Measurements from ENCODE around the gene HIF3A. TPM values are rescaled to one million over a fixed set of nuclear protein-coding genes. Genes with fewer than 3 reads are reported as not detected.

HIF3A gene
- total RNA-seq, 1 experiment from 2014 or later = 3.0 TPM

- DNase-seq (ENCODE audit: low spot score) = no peak
- TF ChIP-seq EZH2 (IDR thresholded peaks at IDR 0.05; ENCODE audit: borderline replicate concordance, low read depth, low read length, poor library complexity, severe bottlenecking) (no peak), CTCF (conservative IDR thresholded peaks at IDR 0.05; ENCODE audit: low read depth, low read length) (no peak)
- Histone ChIP-seq H3K27me3 (replicated peaks; ENCODE audit: insufficient read depth, low read depth, low read length, poor library complexity) (no peaks in the 10 kb centered on the region), H3K4me3 (ENCODE audit: low read depth, low read length, poor library complexity, severe bottlenecking) (no peak overlapping the region), H3K4me1 (ENCODE audit: insufficient read depth, low read length, poor library complexity, severe bottlenecking) (peaks cover 7% of the 10 kb centered on the region), H3K9me3 (ENCODE audit: low read depth, low read length, poor library complexity, severe bottlenecking) (peaks cover 5% of the 10 kb centered on the region), H3K27ac (ENCODE audit: low read depth, low read length, poor library complexity, severe bottlenecking) (no peak overlapping the region), H3K36me3 (ENCODE audit: insufficient read depth, low read length, poor library complexity, severe bottlenecking) (peaks cover 81% of the 10 kb centered on the region)
- POLR2A ChIA-PET (ENCODE audit: low non-redundant PET) = no interaction called here
- CTCF ChIA-PET = no interaction called here
- intact Hi-C loops (cut with micrococcal nuclease; ENCODE audit: unreplicated experiment) = no loop called here
- no TSS peak for BruUV-seq (replicated peaks)
These were observed 87.0 kb downstream of the HIF3A start for GRCh38 chr19:46383846-46384245.

DNA sequence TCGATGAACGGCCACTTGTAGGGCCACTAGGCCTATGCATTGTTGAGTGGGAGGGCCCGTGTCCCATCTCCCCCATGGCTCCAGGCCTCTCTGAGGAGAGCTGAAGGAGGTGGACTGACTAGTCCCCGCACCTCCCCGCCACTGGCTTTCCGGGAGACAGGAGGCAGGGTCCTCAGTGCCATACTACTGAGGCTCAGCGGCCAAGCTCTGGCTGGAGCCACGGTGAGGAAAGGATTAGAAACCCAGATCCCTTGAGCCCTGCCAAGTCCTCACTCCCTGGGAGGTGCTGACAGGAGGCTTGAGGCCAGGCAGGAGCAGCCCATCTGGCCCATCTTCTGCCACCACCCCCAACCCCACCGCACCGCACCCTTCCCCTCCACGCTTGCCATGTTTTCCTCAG is 87.6 kb downstream of the HIF3A start:
- intact Hi-C loops (cut with micrococcal nuclease; ENCODE audit: unreplicated experiment) = no loop called here
- Histone ChIP-seq H3K4me3 (ENCODE audit: low read depth, low read length, poor library complexity, severe bottlenecking) (no peak overlapping the region), H3K27me3 (replicated peaks; ENCODE audit: insufficient read depth, low read depth, low read length, poor library complexity) (no peaks in the 10 kb centered on the region), H3K9me3 (ENCODE audit: low read depth, low read length, poor library complexity, severe bottlenecking) (peaks cover 5% of the 10 kb centered on the region), H3K36me3 (ENCODE audit: insufficient read depth, low read length, poor library complexity, severe bottlenecking) (peaks cover 81% of the 10 kb centered on the region), H3K27ac (ENCODE audit: low read depth, low read length, poor library complexity, severe bottlenecking) (no peak overlapping the region), H3K4me1 (ENCODE audit: insufficient read depth, low read length, poor library complexity, severe bottlenecking) (peaks cover 7% of the 10 kb centered on the region)
- ChIA-PET POLR2A (ENCODE audit: low non-redundant PET) (interaction anchor here (0.5 kb wide), 1 partner anchor 111 kb away, joined by 15 read pairs; the partner anchor contains the start of gene PNMA8B), CTCF (no interaction called here)
- DNase-seq (ENCODE audit: low spot score) = no peak
- no peak for TF ChIP-seq CTCF (conservative IDR thresholded peaks at IDR 0.05; ENCODE audit: low read depth, low read length)
- TF ChIP-seq EZH2 (IDR thresholded peaks at IDR 0.05; ENCODE audit: borderline replicate concordance, low read depth, low read length, poor library complexity, severe bottlenecking) = no peak
- no TSS peak for BruUV-seq (replicated peaks)

GRCh38 chr19:46385636-46386035 is 88.8 kb downstream of the HIF3A start:
- intact Hi-C loops (cut with micrococcal nuclease; ENCODE audit: unreplicated experiment) = no loop called here
- H3K4me1 ChIP-seq (ENCODE audit: insufficient read depth, low read length, poor library complexity, severe bottlenecking) = peaks cover 14% of the 10 kb centered on the region
- no peak overlapping the region for H3K4me3 ChIP-seq (ENCODE audit: low read depth, low read length, poor library complexity, severe bottlenecking)
- peaks cover 81% of the 10 kb centered on the region for H3K36me3 ChIP-seq (ENCODE audit: insufficient read depth, low read length, poor library complexity, severe bottlenecking)
- H3K27me3 ChIP-seq (replicated peaks; ENCODE audit: insufficient read depth, low read depth, low read length, poor library complexity) = no peaks in the 10 kb centered on the region
- peaks cover under 1% of the 10 kb centered on the region for H3K9me3 ChIP-seq (ENCODE audit: low read depth, low read length, poor library complexity, severe bottlenecking)
- ChIA-PET CTCF (no interaction called here), POLR2A (ENCODE audit: low non-redundant PET) (no interaction called here)
- no peak for DNase-seq (ENCODE audit: low spot score)
- no TSS peak for BruUV-seq (replicated peaks)
- TF ChIP-seq EZH2 (IDR thresholded peaks at IDR 0.05; ENCODE audit: borderline replicate concordance, low read depth, low read length, poor library complexity, severe bottlenecking) (no peak), CTCF (conservative IDR thresholded peaks at IDR 0.05; ENCODE audit: low read depth, low read length) (no peak)
- no peak overlapping the region for H3K27ac ChIP-seq (ENCODE audit: low read depth, low read length, poor library complexity, severe bottlenecking)
